SW 1271 (cell line): ENCODE results near the gene ABHD6.
"Not testable (repeated sequence)": the region's sequence is repeated elsewhere in the genome, so short reads cannot be mapped to it uniquely, and the experiment has no call there.

ENCODE experiments used
- DNase-seq, 2 experiments: peaks; one replicate each; lab custom pipeline; 2025; lab: John Stamatoyannopoulos, UW

ABHD6 gene

DNA sequence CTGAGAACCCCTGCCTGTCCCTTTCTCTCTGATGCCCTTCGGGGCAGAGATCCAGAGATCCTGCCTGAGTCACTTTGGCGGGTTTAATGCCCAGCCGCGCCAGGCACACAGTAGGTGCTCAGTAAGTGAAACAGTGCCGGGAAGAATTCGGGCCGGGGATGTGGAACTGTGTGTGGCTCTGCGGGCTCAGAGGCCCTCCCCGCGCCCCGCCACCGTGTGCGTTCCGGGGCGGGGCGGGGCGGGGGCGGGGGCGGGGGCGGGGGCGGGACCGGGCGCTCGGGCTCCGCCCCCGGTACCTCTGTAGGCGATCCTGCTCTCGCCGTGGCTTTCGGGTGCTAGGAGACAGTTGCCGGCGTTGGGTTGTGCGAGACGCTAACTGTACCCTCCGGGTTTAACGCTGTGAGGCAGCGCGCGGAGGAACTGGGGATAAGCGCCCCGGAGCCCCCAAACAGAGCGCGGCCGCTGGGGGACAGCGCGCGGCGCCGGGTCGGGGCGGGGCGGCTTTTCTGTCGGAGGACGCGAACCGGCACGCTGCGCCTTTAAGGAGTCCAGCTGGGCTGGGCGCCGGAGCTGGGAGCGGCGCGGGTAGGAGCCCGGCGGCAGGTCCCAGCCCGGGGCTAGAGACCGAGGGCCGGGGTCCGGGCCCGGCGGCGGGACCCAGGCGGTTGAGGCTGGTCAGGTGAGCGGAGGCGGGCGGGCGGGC is at the start of gene ABHD6:
TSS of gene ABHD6 (plus strand) at position 555 of the 703 bp plus-strand sequence. CDS start 18,795 bp downstream, outside the sequence.
- DNase-seq, result peak in 1 of 2 experiments; percentile 50

GRCh38 chr3:58188173-58188564 is 49.4 kb upstream of the ABHD6 start:
- no peak for DNase-seq

GRCh38 chr3:58188921-58189451 is 48.6 kb upstream of the ABHD6 start:
- DNase-seq, result no peak

DNA sequence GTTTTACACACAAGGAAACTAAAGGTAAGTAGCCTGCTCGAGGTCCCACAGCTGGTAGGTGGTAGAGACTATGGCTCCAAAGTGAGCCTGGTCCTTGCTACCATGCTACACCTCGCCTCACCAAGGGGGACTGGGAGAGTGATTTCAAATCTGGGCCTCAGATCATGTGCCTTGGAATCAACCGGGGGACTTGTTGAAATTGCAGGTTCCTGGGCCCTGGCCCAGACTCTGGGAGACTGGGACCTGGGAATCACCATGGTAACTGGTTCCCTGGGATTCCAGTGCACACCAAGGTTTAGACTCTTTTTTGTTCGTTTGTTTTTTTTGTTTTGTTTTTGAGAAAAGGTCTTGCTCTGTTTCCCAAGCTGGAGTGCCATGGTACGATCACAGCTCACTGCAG is 47.9 kb upstream of the ABHD6 start:
- no peak for DNase-seq

GRCh38 chr3:58190291-58190690 is 47.3 kb upstream of the ABHD6 start:
- DNase-seq, result no peak

- no peak for DNase-seq
Observed at GRCh38 chr3:58190882-58191281, 46.7 kb upstream of the ABHD6 start.

GRCh38 chr3:58191361-58191991 is 46.1 kb upstream of the ABHD6 start:
- DNase-seq, result no peak

- no peak for DNase-seq
Observed at GRCh38 chr3:58192069-58192468, 45.5 kb upstream of the ABHD6 start.

- no peak for DNase-seq
Observed at GRCh38 chr3:58193682-58194407, 43.7 kb upstream of the ABHD6 start.

DNA sequence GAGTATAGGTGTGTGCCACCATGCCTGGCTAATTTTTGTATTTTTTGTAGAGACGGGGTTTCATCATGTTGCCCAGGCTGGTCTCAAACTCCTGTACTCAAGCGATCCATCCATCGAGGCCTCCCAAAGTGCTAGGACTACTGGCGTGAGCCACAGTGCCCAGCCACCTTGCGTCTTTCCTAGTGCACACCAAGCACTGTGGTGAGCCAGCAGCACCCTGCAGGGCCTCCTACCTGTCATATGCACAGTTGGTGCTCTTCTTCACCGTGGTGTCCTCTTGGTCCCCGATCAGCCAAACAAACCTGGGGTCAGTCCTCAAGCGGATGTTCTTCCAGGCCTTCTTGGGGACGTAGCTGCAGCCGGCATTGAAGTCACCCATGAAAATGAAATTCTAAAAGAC is 40.0 kb upstream of the ABHD6 start:
- no peak for DNase-seq

DNA sequence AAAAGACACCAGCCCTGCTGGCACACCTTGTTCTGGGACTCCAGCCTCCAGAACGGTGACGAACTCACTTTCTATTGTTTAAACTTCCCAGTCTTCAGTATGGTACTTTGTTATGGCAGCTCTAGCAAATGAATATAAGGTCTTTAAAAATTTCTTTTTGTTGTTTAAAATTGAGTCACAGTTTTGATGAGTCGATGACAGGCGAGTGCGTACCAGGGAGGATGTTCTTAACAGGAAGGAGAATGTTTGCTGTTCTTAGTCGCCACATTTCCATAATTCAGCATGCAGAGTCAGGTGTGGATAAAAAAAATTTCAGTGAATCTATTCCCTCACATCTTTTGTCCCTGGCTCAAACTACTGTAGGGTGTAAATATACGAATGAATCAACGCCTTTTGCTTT is 39.2 kb upstream of the ABHD6 start:
- no peak for DNase-seq

GRCh38 chr3:58198804-58199203 is 38.8 kb upstream of the ABHD6 start:
- no peak for DNase-seq

DNA sequence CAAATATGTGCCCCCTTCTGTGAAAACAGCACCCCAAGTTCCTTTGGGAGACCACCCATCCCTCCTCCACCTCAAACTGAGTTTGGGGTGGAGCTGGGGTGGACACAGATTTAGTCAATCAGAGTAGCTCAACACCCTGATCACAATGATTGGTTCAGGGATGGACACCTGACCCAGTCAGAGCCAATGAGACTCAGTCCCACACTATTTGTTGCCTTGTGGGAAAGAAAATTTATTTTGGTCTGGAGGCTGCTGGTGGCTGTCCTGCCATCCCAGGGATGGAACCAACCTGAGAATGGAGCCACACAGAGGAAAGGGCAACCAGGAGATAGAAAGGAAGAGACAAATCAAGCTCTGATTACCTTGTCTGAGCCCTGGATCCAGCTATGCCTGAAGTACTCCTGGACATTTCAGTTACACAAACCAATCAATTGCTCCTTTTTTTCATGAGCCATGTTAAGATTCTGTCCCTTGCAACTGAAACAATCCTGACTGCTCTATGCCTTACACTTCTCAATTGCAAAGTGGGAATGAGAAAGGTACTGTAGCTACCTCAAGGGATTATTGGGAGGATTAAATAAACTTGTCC is 37.4 kb upstream of the ABHD6 start:
- no peak for DNase-seq

DNA sequence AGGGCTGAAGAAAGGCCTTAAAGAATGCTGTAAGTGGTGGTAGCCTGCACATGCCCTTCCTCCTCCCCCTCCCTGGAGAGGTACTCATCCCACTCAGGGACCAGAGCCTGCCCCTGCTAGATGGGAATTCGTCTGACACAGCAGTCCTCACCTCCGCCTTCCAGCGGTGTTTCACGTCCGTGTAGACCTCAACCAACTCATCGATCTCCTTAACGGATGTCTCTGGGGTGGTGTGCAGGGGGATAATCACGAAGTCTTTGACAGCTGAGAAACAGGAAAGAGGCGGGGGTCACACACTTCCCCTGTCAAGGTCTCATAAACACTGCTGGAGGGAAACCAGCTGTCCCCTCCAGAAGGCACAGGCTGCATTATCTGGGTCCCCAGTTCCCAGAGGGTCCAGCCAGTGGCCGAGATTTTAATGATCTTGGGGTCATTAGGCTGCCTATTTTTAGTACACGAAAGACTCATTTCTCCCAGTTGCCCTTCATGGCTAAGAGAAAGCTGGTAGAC is 36.7 kb upstream of the ABHD6 start:
- no peak for DNase-seq

- not testable (repeated sequence) for DNase-seq
Observed at GRCh38 chr3:58201451-58201850, 36.1 kb upstream of the ABHD6 start.

DNA sequence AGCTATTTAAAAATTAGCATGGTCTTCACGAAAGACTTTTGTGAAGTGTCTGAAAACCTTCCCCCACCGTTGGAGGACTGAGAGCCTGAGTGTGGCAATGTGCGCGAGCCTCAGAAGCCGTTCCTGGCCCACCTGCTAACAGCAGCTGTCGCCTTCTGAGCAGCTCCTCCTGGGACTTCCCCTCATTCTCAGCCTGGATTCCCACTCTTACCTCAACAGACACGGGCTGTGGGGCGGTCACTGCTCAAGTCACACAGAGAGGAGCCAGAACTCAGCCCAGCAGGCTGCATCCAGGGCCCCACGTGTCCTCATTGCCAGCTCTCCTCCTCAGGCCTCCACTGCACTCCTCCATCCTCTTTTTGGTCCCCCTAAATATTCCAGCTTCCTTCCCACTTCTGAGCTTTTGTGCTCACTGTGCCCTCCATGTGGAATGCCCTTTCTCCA is 34.7 kb upstream of the ABHD6 start:
- no peak for DNase-seq

DNA sequence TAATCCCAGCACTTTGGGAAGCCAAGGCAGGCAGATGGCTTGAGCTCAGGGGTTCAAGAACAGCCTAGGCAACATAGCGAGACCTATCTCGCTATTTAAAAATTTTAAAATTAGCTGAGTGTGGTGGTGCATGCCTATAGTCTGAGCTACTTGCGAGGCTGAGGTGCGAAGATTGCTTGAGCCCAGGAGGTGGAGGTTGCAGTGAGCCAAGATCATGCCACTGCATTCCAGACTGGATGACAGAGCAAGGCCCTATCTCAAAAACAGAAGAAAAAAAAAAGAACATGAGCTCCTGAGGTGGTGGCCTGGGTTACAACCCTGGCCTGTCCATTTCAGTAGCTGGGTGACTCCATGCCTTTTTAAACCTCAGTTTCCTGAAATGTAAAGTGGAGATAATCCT is 34.1 kb upstream of the ABHD6 start:
- DNase-seq, result no peak

- no peak for DNase-seq
Observed at GRCh38 chr3:58204720-58205119, 32.9 kb upstream of the ABHD6 start.

DNA sequence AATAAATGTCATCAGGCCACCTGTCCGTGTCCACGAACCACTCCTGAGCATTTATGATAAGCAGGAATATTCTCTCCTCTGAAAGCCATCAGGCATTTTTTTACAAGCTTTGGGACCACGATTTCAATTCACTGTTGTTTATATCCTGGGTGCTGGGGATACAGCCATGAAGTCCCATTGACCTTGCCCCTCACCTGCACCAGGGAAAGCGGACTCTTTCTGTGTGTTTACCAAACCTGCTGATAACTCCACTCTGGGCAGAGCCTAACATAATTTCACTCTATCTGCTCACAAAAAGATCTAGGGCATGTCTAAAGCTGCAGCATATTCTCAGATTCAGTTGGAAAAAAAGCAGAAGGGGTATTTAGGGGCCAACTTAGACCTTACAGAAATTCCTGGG is 31.6 kb upstream of the ABHD6 start:
- no peak for DNase-seq

- no peak for DNase-seq
Observed at GRCh38 chr3:58206406-58207011, 31.1 kb upstream of the ABHD6 start.

- no peak for DNase-seq
Observed at GRCh38 chr3:58207954-58208353, 29.6 kb upstream of the ABHD6 start.

GRCh38 chr3:58209933-58210332 is 27.7 kb upstream of the ABHD6 start:
- DNase-seq, result no peak
